Neural cell (in vitro differentiated cells): ENCODE measurements around the gene VPS13D.
"Not testable (repeated sequence)": the region's sequence is repeated elsewhere in the genome, so short reads cannot be mapped to it uniquely, and the experiment has no call there.

Source experiments
- CTCF ChIP-seq: fragments of 450-650 bp; IDR thresholded peaks from 2 replicates; pipeline ENCODE4 v1.5.1; 2014; ENCODE audit warnings: antibody characterized with exemption, mild to moderate bottlenecking, moderate library complexity; ENCODE audit not compliant: poor library complexity, severe bottlenecking
- POLR2AphosphoS5 ChIP-seq: IDR thresholded peaks from 2 replicates; pipeline ENCODE4 v1.6.1; 2012

GRCh38 chr1:12522780-12523179, 292.9 kb downstream of the VPS13D start:
- not testable (repeated sequence) for TF ChIP-seq CTCF, POLR2AphosphoS5
